ENCODE data around the gene RPP25.

Gene RPP25

DNA sequence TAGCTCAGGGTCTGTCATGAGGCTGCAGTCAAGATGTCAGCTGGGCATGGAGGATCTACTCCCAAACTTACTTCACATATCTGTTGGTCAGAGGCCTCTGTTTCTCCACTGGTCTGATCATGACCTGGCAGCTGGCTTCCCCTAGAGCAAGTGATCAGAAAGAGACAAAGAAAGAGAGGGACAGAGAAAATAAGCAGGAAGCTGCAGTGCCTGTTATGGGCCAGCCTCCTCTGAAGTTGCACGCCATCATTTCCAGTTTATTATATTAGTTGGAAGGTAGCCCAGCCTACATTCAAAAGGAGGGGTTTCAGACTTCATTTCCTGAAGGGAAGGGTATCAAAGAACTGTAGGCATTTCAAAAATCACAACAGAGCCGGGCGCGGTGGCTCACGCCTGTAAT, 5.0 kb upstream of the RPP25 start:
- DNase-seq (ENCODE audit: low read depth in 1 of 2, low spot score in 1 of 2) = no peak
- Histone ChIP-seq H3K4me3 (replicated peaks; ENCODE audit: insufficient read depth, low read length) (no peak overlapping the region), H3K27me3 (ENCODE audit: insufficient read depth, poor library complexity, severe bottlenecking) (peaks cover 42% of the 10 kb centered on the region), H3K27ac (replicated peaks) (no peak overlapping the region)
- TF ChIP-seq SPI1 (IDR thresholded peaks at IDR 0.05; ENCODE audit: borderline replicate concordance, low read depth) = no peak
- TF ChIP-seq, protein P1, sequence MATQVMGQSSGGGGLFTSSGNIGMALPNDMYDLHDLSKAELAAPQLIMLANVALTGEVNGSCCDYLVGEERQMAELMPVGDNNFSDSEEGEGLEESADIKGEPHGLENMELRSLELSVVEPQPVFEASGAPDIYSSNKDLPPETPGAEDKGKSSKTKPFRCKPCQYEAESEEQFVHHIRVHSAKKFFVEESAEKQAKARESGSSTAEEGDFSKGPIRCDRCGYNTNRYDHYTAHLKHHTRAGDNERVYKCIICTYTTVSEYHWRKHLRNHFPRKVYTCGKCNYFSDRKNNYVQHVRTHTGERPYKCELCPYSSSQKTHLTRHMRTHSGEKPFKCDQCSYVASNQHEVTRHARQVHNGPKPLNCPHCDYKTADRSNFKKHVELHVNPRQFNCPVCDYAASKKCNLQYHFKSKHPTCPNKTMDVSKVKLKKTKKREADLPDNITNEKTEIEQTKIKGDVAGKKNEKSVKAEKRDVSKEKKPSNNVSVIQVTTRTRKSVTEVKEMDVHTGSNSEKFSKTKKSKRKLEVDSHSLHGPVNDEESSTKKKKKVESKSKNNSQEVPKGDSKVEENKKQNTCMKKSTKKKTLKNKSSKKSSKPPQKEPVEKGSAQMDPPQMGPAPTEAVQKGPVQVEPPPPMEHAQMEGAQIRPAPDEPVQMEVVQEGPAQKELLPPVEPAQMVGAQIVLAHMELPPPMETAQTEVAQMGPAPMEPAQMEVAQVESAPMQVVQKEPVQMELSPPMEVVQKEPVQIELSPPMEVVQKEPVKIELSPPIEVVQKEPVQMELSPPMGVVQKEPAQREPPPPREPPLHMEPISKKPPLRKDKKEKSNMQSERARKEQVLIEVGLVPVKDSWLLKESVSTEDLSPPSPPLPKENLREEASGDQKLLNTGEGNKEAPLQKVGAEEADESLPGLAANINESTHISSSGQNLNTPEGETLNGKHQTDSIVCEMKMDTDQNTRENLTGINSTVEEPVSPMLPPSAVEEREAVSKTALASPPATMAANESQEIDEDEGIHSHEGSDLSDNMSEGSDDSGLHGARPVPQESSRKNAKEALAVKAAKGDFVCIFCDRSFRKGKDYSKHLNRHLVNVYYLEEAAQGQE (IDR thresholded peaks at IDR 0.05; ENCODE audit: insufficient replicate concordance, low read depth) = no peak

- Histone ChIP-seq H3K27ac (replicated peaks) (no peak overlapping the region), H3K4me3 (replicated peaks; ENCODE audit: insufficient read depth, low read length) (no peak overlapping the region), H3K27me3 (ENCODE audit: insufficient read depth, poor library complexity, severe bottlenecking) (peaks cover 42% of the 10 kb centered on the region)
- TF ChIP-seq, protein P1 (IDR thresholded peaks at IDR 0.05; ENCODE audit: insufficient replicate concordance, low read depth) = no peak
- TF ChIP-seq SPI1 (IDR thresholded peaks at IDR 0.05; ENCODE audit: borderline replicate concordance, low read depth) = no peak
- no peak for TF ChIP-seq GABPA (IDR thresholded peaks at IDR 0.05; ENCODE audit: low read depth)
- no peak for TF ChIP-seq POLR2AphosphoS5 (IDR thresholded peaks at IDR 0.05; ENCODE audit: low read depth)
- no peak for TF ChIP-seq CTCF (IDR thresholded peaks at IDR 0.05; ENCODE audit: insufficient read depth, low read length)
- DNase-seq (ENCODE audit: low read depth in 1 of 2, low spot score in 1 of 2) = no peak
Observed at GRCh38 chr15:74960995-74961588, 4.5 kb upstream of the RPP25 start.

DNA sequence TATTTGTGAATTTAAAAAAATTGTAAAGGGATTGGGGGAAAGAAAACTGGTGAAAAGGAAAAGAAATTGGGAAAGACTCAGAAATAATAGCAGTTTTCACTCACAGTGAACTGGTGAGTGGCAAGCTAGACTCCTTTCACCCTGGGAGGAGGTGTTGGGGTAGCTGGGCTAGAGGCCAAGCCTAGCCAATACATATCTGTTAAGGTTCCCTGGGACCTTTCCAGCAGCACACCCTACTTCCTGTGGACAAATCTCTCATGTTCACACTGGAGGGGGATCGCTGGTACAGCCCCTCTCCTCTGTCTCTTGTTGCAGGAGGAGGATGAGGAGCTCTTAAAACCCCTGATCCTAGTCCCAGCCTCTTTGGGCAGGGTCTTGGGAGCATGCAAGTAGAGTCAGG, 3.7 kb upstream of the RPP25 start:
- DNase-seq (ENCODE audit: low read depth in 1 of 2, low spot score in 1 of 2) = no peak
- Histone ChIP-seq H3K27me3 (ENCODE audit: insufficient read depth, poor library complexity, severe bottlenecking) (peaks cover 42% of the 10 kb centered on the region), H3K27ac (replicated peaks) (no peak overlapping the region), H3K4me3 (replicated peaks; ENCODE audit: insufficient read depth, low read length) (no peak overlapping the region)
- TF ChIP-seq SPI1 (IDR thresholded peaks at IDR 0.05; ENCODE audit: borderline replicate concordance, low read depth) = no peak

DNA sequence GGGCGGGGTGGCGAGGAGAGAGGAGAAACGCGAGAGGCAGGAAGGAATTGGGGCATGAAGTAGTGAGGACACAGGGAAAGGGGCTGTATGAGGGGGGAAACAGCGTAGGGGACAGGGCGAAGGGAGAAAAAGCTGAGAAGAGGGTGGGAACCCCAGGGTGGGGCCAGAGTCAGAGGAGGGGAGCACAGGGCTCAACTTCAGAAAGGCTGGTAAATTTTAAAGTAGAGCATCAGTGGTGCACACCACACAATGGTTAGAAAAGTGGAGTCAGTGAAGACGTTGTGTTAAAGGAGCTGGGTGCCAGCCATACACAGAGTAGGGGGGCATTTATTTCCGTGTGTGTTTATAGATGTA, 3.0 kb upstream of the RPP25 start:
- Histone ChIP-seq H3K27ac (replicated peaks) (no peak overlapping the region), H3K4me3 (replicated peaks; ENCODE audit: insufficient read depth, low read length) (no peak overlapping the region), H3K27me3 (ENCODE audit: insufficient read depth, poor library complexity, severe bottlenecking) (peaks cover 42% of the 10 kb centered on the region)
- no peak for DNase-seq (ENCODE audit: low read depth in 1 of 2, low spot score in 1 of 2)
- TF ChIP-seq GABPA (IDR thresholded peaks at IDR 0.05; ENCODE audit: low read depth) = no peak
- no peak for TF ChIP-seq SPI1 (IDR thresholded peaks at IDR 0.05; ENCODE audit: borderline replicate concordance, low read depth)
- TF ChIP-seq, protein P1 (IDR thresholded peaks at IDR 0.05; ENCODE audit: insufficient replicate concordance, low read depth) = no peak
- TF ChIP-seq CTCF (IDR thresholded peaks at IDR 0.05; ENCODE audit: insufficient read depth, low read length) = no peak
- TF ChIP-seq POLR2AphosphoS5 (IDR thresholded peaks at IDR 0.05; ENCODE audit: low read depth) = no peak
